CD4-positive, alpha-beta T cell treated with Interleukin-17A for 4 hours (primary cell): ENCODE data around the gene SCAANT1.

Experiments used
- DNase-seq: peaks from one replicate; pipeline ENCODE4 v3.0.0-alpha.2; 2020; ENCODE audit warnings: mixed read lengths

Gene SCAANT1

DNA sequence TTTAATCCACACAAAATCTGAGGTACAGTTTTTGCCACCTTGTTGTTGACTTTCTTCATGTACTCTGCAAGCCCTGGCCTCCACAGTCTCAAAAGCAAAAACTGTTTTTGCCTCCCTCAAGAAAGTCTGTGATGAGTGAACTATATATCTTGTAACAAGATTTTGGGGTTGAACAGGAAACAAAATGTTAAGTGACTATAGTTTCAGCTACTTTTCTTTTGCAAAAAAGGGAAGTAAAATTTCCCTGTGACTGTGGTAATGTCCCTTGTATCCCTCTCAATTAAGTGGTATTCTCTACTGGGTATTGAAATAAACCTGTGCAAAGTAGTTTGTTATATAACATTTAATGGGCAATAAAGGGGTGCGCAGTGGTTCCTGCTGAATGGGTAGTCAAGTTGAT lies 21.3 kb upstream of the SCAANT1 start:
- no peak for DNase-seq

DNA sequence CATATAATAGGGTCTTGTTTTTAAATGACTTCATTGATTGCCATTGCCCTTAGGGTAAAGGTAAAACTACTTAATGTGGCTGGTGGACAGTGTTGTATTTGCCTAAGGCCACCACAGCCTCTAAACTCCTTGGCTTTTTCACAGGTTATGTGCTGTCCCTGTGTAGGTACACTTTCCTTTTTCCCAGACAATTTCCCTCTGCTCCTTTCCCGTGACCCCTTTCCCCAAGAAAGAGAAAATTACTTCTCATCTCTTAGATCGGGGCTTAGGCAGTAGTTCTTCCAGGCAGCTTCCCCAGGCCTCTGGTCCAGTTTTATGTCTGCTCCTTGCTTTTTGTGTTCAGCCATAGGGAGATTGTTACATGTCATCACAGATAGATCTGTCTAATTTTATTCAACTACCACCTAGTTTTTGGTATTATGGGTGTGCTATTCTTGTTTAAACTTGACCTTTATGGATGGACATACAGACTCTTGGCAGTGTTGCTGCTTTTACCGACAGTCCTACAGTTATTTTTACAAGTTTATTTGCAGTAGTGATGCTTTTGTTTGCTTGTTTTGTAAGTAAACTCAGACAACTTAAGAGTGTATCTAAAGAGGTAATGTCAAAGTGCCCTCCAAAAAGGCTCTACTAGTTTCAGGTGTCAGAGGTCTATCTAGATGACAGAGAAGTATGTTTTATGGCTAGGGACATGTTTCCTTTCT lies 20.5 kb upstream of the SCAANT1 start:
- no peak for DNase-seq

DNA sequence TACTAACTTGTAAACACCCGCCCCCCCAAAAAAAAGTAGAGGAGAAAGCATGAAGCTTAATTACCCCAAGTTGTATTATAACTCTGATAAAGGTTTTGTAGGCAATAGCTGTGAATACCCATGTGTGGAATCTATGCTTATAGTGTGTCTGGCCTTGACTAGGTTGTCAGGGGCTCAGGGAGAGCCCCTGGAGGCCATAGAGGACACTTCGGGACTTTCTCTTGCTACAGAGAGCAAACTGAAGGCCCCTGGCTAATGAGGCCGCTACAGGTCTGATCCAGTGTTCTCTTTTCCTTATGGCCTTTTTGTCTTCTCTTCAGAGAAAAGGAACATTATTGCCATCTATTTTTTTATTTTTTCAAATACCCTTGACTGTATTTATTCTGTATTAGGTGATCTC lies 19.1 kb upstream of the SCAANT1 start:
- no peak for DNase-seq

DNA sequence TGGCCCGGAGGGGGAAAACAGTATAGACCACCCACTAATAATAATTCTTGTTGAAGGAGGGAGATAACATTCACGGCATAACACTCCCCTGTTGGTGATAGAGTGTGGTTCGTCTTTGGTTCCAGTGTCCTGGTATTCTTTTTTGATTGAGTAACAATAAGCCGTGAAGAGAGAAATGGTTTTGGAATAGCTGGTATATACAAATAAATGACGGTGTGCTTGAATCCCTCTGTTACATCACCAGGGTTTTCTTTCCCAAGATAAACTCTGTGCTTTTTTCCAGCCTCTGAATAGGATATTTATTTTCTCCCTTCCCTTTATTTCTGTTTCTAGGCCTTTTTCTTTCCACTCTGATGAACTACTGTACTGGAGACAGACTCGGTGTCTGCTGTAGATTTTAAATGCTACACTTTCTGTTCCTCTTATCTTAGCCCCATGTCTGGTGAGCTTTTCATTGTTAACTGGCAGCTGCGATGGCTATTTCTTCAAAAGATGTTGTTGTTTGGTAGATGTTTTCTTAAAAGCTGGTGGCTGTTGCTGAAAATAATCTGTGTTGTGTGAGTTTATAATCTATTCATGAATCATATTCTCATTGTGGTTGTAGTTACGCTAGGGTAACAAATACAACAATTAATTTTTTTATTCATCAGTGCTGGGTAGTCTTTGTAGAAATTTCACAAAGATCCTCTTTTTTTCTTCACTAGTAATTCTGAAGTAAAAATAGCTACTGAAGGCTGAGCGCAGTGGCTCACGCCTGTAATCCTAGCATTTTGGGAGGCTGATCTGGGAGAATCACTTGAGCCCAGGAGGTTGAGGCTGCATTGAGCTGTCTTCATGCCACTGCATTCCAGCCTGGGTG lies 15.5 kb upstream of the SCAANT1 start:
- DNase-seq: no peak

DNA sequence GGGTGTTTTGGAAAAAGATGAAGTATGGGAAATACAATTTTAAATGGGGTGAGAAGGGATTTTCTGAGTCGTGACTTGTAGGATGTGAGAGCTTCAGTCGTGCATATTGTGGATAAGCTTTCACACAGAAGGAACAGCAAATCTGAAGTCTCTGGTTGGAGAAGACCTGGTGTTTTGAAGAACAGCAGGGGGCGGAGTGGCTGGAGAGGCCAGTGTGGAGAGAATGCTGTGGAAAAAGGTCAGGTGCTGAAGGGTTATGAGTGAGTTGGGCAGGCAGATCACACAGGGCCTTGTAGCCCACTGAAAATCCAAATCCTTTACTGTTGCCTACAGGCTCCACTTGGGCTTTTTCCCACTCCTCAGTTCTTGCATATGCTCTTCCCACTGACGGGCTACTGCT lies 14.1 kb upstream of the SCAANT1 start:
- DNase-seq: no peak

DNA sequence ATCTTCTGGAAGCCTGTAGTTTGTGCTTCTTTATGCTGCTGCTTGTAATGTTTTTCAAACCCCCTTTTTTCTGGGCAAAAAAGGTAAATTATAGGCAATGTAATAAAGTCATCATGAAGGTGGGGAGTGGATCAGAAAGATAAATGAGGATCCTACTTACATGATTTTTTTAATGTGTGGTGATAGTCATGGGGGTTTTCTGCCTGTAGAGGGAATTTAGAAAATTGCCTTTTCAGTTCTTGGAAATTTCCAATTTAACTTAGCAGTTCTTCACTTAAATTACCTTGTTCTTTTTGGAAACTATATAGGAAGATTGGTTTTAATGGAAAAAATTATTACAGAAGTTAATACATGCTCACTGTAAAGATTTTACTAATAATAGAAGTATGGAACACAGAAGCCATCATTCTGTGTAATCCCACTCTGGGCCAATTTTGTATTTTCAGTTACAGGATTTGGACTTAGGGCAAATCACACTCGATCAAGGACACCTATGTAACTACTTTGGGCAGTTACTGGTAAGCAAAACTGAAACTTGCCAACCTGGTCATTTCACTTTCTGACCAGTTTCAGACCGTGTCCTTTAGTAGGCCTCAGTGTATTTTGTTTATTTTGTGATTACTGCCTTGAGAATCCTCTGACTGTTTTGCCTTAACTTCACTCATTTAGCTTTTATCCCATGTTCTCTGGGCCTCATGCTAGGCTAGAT lies 10.5 kb upstream of the SCAANT1 start:
- DNase-seq: no peak

DNA sequence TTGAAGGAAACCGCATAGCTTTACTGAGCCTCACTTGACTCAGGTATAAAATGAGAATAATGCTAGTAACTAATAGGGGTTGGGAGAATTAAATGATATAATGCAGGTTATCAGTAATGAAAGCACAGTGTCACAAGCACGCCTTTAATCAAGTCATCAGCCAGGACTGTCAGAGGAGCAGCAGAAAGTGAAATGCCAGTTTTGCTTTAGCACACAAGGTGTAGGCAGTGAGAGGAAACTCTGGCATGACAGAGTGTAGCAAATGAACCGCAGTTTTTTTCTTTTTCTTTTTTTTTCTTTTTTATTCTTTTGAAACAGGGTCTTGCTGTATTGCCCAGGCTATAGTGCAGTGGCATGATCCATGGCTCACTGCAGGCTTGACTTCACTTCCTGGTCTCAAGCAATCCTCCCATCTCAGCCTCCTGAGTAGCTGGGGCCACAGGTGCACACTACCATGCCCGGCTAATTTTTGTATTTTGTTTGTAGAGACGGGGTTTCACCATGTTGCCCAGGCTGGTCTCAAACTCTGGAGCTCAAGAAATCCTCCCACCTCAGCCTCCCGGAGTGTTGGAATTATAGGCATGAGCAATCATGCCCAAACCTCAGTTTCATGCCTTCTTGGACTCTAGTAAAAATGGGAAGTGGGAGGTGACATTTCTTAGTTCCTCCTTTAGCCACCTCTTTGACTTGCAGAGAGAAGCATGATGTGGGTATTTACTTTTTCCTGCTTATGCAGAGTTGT lies 9.7 kb upstream of the SCAANT1 start:
- no peak for DNase-seq

DNA sequence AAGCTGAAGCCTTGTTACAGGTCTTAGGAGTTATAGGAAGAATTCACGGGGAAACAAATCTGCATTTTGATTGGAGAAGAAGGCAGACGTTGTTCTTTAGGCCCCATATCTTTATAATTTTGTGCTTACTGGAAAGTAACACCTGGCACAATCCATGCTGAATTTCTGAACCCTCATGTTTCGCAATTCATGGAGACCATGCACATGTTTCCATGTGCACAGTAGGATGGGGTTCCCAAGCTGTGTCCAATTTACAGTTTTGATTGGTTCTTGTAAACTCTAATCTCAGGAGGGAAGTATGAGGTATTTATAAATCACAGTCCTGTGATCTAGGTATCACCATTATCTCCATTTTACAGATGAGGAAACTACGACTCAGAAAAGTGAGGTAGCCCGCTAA lies 7.8 kb upstream of the SCAANT1 start:
- no peak for DNase-seq

DNA sequence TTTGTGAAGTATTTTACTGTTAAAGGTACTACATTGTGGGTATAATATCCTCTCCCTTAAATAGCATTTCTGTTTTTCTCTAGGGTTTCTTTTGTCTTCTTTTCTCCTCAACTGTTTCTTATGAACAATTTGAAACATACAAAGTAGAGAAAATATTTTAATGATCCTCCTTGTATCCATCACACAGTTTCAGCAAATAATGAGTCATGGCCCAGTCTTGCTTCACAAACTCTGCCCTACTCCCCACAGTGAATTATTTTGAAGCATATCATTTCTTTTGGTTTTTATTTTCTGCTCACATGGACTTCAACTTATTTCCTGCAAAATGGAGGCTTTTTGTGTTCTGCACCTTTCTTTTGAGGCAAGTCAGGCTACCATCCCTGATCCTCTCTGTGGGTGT lies 6.1 kb upstream of the SCAANT1 start:
- DNase-seq: no peak

DNA sequence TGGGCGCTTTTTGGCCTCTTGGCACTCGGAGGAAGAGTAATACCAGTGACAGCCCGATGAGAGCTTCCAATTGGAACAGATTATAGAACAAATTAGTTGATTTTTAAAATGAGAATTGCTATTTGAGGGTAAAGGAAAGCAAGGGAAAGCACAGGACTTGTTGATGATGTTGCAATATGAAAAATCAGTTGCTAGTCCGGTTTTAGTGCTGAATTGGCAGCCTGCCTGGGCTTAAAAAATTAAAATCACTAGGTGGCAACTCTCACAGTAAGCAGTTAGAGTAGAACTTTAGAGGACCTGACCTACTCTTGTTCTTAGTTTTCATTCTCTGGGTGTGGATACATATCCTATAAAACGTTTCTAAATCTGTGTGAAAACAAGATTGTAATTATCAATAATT lies 2.1 kb upstream of the SCAANT1 start:
- no peak for DNase-seq

DNA sequence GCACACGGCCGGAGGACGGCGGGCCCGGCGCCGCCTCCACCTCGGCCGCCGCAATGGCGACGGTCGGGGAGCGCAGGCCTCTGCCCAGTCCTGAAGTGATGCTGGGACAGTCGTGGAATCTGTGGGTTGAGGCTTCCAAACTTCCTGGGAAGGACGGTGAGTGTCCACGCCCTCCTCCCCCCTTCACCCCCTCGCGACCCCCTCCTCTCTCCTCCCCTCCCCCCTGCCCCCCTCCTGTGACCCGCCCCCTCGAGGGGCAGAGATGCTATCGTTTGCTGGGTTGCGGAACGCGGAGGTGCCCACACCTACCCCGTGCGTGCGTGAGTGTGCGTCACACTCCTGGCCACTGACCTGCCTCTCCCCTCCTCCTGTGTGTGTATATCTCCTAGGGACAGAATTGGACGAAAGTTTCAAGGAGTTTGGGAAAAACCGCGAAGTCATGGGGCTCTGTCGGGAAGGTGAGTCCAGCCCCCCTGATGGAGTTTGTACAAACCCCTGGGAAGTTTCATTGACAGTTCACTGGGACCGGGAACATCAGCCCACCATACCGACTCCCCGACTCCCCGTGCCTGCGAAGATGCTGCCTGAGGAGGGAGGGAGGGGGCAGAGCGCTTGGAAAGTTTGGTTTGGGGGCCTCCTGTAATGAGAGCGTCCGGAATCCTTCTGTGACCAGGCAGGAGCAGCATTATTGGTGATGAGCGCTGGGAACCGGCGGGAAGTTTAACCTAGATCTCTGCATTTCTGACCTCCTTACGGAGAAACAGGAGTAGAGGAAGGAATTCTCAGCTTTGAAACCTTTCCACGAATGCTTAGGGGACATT lies 795 bp upstream of the SCAANT1 start:
- DNase-seq: peak; percentile 61

DNA sequence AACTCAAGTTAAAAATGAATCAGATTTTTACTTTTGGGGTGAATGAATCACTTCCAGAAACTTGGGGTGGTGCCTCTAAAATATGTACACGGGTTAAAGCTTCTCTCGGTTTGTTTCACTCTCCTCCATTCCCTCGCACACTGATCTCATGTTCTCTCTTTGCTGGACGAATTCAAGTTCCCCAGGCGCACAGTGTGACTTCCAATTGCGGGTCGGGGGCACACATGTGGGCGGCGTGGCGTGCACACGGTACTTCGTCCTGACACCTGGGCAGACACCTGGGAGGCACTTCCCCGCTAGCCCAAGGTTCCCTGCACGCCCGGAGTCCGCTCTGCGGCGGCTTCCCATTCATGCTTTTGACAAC lies 692 bp downstream of the SCAANT1 start:
- no peak for DNase-seq

DNA sequence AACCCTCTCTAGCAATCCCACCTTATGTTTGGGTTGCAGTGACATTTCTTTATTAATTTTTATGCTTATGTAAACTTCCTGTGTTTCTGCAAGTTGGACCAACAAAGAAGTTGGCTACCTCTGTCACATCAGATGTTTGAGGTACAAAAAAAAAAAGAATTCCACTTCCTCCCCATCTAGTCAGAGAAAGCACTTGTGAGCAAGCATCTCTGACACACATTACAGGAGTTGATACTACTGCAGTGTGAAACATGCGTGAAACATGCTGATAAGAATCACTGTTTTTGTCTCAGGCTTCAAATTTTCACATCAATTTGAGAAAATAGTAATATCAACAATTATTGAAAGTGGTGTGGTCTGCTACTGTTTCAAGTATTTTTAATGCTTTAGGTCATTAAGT lies 1.3 kb downstream of the SCAANT1 start:
- peak; percentile 11 for DNase-seq

DNA sequence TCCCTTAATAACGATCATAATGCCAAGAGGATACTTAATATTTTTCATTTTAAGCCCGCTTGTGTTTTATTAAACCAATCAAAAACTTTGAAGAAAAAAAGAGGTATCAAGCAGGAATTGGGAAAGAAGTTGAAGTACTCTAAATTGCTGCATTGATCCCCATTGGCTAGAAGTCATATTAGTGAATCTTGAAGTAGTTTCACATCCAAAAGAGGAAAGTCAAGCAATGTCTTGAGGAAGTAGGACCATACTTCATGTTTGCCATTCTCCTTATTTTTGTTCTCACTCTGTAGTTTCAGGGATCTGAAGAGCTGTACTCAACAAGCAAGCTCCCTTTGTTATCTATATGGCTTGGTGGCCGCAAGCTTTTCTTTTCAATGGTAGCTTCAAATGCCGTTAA lies 2.2 kb downstream of the SCAANT1 start:
- no peak for DNase-seq

DNA sequence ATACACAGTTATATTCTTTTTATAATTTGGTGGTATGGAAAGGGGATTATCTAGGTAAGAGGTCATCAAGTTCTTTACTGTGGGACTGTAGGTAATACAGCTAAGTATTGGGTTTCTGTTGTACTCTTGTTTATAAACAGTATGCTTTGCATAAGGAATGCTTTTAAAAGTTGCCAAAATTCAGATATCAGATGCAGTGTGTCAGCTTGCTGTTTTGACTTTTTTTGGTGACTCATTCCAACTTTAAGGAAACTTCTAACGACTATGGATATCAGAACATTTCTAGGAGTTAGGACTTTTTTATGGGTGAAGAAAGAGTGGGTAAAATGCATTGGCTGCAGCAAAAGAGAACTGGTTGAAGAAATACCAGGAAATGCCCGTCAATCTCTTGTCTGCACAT lies 2.8 kb downstream of the SCAANT1 start:
- no peak for DNase-seq

DNA sequence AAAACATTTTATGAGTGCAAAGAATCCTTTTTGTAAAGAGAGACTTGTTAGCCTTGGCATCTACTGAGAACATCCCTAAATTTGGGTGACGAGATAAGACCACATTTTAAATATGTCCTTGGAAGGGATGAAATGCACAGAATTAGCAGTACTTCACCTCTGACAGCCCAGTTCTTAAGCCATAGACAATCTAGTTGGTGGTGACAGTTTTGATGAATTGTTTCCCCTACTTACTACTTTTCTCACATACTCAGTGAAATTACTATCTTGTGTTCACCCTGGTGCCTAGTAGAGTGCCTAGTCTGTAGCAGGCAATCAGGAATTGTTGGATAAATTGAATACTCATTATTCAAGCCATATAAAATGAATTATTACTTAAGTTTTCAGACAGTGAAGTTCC lies 3.4 kb downstream of the SCAANT1 start:
- no peak for DNase-seq

DNA sequence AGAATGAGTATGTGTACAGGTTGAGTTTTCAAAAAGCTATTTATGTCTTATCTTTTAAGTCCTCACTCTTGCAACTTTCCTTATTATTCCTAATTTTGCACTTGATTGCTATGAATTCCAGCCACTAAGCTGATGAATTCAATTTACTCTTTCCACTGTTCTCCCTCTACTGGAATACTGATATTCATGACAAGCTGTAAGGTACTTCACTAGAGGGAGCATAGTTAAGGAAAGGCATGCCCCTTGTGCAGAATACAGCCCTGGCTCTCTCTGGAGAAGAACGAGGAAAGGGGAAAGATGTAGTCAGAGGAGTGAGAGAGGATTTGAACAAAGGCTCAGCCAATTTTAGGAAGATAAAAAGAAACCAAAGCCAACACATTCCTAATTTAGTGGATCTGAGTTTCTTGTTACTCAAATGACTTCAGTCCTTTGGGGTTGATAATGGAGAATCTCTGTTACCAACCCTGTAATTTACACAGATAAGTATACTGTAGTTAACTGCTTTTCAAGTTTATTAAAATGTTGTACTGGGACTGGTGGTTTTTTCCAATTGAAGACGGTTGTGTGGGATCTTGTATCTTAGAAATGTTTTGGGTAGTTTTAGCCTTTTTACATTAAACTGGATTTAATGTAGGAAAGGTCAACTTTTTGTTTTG lies 4.0 kb downstream of the SCAANT1 start:
- no peak for DNase-seq

DNA sequence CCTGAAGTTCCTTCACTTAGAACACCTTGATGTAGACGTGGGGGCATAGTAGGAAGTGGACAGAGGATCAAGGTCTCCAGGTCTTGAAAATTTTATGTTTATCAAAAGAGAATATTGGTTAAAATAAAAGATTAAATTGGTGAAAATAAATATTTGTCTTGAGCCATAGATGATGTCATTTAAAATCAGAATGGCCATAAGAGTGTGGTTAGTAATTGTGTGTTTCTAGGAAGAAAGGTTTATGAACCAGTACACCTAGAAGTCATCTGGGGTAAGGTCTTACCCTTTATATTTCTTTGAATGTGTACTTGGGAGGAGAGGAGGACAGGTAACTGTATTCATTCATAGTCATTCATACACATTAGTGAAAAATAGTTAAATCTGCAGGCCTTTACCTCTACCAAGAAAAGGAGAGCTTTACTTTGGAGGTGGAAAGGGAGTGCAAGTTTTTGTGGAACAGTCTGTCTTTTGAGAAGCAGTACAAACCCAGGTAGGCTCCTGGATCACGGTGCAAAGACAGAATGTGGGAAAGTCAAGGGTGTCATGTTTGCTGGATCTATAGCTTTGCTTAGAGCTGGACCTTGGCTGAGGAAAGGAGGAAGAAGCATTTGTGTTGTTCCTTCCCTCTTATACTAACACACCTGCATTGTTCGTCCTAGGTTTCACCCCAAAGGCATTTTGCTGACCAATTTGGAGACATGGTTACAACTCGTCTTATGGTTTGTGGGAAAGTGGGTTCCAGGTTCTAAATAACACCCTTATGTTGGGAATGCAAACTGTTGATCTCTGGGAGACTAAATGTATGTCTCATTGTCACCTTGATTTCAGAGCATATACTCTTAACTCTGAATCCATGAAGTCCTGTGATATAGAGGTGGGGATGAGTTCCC lies 6.2 kb downstream of the SCAANT1 start:
- DNase-seq: no peak

DNA sequence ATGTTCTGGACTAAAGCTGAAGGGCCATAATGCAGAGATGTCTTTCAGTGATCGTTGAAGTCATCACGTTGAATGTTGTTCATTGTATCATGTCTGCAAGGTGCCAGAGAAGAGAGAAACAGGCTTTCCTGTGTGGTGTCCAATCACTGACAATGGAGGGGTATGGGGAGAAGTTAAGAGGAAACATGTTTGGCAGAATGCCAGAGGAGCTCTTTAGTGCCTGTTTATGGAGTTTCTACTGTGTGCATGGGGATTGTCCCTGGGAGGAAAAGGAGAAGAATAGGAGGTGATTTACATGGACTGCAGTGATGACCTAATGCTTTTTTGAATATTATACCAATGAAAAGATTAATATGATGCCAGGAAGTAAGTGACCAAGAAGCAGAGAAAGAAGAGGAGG lies 11.7 kb downstream of the SCAANT1 start:
- no peak for DNase-seq

DNA sequence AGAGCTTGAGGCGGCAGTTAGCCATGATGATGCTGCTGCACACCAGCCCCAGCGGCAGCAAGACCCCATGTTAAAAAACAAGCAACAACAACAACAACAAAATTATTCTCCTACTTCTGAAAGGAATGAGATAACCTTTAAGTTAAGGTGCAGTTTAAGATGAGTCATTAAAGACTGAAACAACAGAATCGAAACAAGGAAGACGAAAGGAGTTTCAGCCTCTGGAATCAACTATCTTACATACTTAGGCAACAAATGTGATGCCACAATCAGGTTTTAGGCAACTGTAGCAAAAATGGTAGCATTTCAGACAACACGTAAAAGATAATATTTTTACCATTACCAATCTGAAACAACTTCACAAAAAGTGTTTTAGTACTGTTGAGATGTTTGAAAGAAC lies 12.2 kb downstream of the SCAANT1 start:
- DNase-seq: no peak
